HEK293 (cell line): ENCODE measurements around the gene DGKZ.

Experiments
- BCL11A ChIP-seq: fragments of 450-650 bp; formaldehyde crosslinking; IDR thresholded peaks from 2 replicates; pipeline ENCODE4 v1.5.1; 2016; ENCODE audit warnings: low read depth, missing biosample characterization, missing genetic modification characterization
- EGR2 ChIP-seq: fragments of 450-650 bp; formaldehyde crosslinking; IDR thresholded peaks from 2 replicates; pipeline ENCODE4 v1.5.1; 2016; ENCODE audit warnings: low read depth, missing biosample characterization, missing genetic modification characterization
- FEZF1 ChIP-seq: fragments of 450-650 bp; formaldehyde crosslinking; IDR thresholded peaks from 2 replicates; pipeline ENCODE4 v1.5.1; 2016; ENCODE audit warnings: missing biosample characterization, missing genetic modification characterization
- GLIS1 ChIP-seq: fragments of 450-650 bp; formaldehyde crosslinking; IDR thresholded peaks from 2 replicates; pipeline ENCODE4 v1.5.1; 2016; ENCODE audit warnings: missing biosample characterization, missing genetic modification characterization
- HIC1 ChIP-seq: fragments of 450-650 bp; formaldehyde crosslinking; IDR thresholded peaks from 2 replicates; pipeline ENCODE4 v1.5.1; 2016; ENCODE audit warnings: missing biosample characterization, missing genetic modification characterization
- OSR2 ChIP-seq: fragments of 450-650 bp; formaldehyde crosslinking; IDR thresholded peaks from 2 replicates; pipeline ENCODE4 v1.5.1; 2016; ENCODE audit warnings: missing biosample characterization, missing genetic modification characterization
- PRDM10 ChIP-seq: fragments of 450-650 bp; formaldehyde crosslinking; IDR thresholded peaks from 2 replicates; pipeline ENCODE4 v1.5.1; 2016; ENCODE audit warnings: missing biosample characterization, missing genetic modification characterization
- TRIM28 ChIP-seq: IDR thresholded peaks from 2 replicates; pipeline ENCODE4 v1.6.1; 2011; ENCODE audit warnings: low read length, control low read depth, borderline replicate concordance
- ZBTB10 ChIP-seq: fragments of 450-650 bp; formaldehyde crosslinking; IDR thresholded peaks from 2 replicates; pipeline ENCODE4 v1.5.1; 2016; ENCODE audit warnings: missing biosample characterization, missing genetic modification characterization
- ZBTB20 ChIP-seq: fragments of 450-650 bp; formaldehyde crosslinking; IDR thresholded peaks from 2 replicates; pipeline ENCODE4 v1.5.1; 2016; ENCODE audit warnings: missing biosample characterization, missing genetic modification characterization
- ZBTB8A ChIP-seq: fragments of 450-650 bp; formaldehyde crosslinking; IDR thresholded peaks from 2 replicates; pipeline ENCODE4 v1.5.1; 2016; ENCODE audit warnings: missing biosample characterization, missing genetic modification characterization
- ZNF112 ChIP-seq: fragments of 450-650 bp; formaldehyde crosslinking; IDR thresholded peaks from 2 replicates; pipeline ENCODE4 v1.5.0; 2017; ENCODE audit warnings: missing biosample characterization, missing genetic modification characterization
- ZNF138 ChIP-seq: fragments of 450-650 bp; formaldehyde crosslinking; IDR thresholded peaks from 2 replicates; pipeline ENCODE4 v1.5.1; 2016; ENCODE audit warnings: missing biosample characterization, missing genetic modification characterization, borderline replicate concordance
- ZNF19 ChIP-seq: fragments of 450-650 bp; formaldehyde crosslinking; IDR thresholded peaks from 2 replicates; pipeline ENCODE4; 2016; ENCODE audit warnings: missing biosample characterization, missing genetic modification characterization, low read depth
- ZNF214 ChIP-seq: fragments of 450-650 bp; formaldehyde crosslinking; IDR thresholded peaks from 2 replicates; pipeline ENCODE4 v1.5.1; 2017; ENCODE audit warnings: missing biosample characterization, mild to moderate bottlenecking, missing genetic modification characterization, borderline replicate concordance
- ZNF23 ChIP-seq: fragments of 450-650 bp; formaldehyde crosslinking; IDR thresholded peaks from 2 replicates; pipeline ENCODE4 v1.5.1; 2016; ENCODE audit warnings: missing biosample characterization, missing genetic modification characterization, borderline replicate concordance
- ZNF239 ChIP-seq: fragments of 450-650 bp; formaldehyde crosslinking; IDR thresholded peaks from 2 replicates; pipeline ENCODE4 v1.5.1; 2016; ENCODE audit warnings: missing biosample characterization, missing genetic modification characterization
- ZNF510 ChIP-seq: fragments of 450-650 bp; formaldehyde crosslinking; IDR thresholded peaks from 2 replicates; pipeline ENCODE4 v1.5.1; 2018; ENCODE audit warnings: mild to moderate bottlenecking, missing genetic modification characterization, missing biosample characterization; ENCODE audit not compliant: insufficient replicate concordance
- ZNF654 ChIP-seq: fragments of 450-650 bp; formaldehyde crosslinking; IDR thresholded peaks from 2 replicates; pipeline ENCODE4 v1.5.1; 2016; ENCODE audit warnings: low read depth, missing biosample characterization, missing genetic modification characterization
- ZNF670 ChIP-seq: fragments of 450-650 bp; formaldehyde crosslinking; IDR thresholded peaks from 2 replicates; pipeline ENCODE4 v1.5.1; 2016; ENCODE audit warnings: missing biosample characterization, missing genetic modification characterization, low read depth
- ZNF677 ChIP-seq: fragments of 450-650 bp; IDR thresholded peaks from 2 replicates; pipeline ENCODE4 v1.5.0; 2018; ENCODE audit warnings: missing biosample characterization, mild to moderate bottlenecking, missing genetic modification characterization, moderate library complexity
- ZNF747 ChIP-seq: fragments of 450-650 bp; formaldehyde crosslinking; IDR thresholded peaks from 2 replicates; pipeline ENCODE4 v1.5.1; 2016; ENCODE audit warnings: missing biosample characterization, missing genetic modification characterization
- ZNF837 ChIP-seq: fragments of 450-650 bp; formaldehyde crosslinking; IDR thresholded peaks from 2 replicates; pipeline ENCODE4 v1.5.1; 2016; ENCODE audit warnings: missing biosample characterization, missing genetic modification characterization
- TF ChIP-seq, protein P1 (sequence below): fragments of 450-650 bp; formaldehyde crosslinking; IDR thresholded peaks from 2 replicates; pipeline ENCODE4 v1.5.1; 2017; ENCODE audit warnings: missing biosample characterization, missing genetic modification characterization
- TF ChIP-seq, protein P2 (sequence below): fragments of 450-650 bp; formaldehyde crosslinking; IDR thresholded peaks from 2 replicates; pipeline ENCODE4 v1.5.1; 2017; ENCODE audit warnings: missing biosample characterization, mild to moderate bottlenecking, missing genetic modification characterization, moderate library complexity
- TF ChIP-seq, protein P3 (sequence below): sonication (generic); formaldehyde crosslinking; IDR thresholded peaks from 2 replicates; pipeline ENCODE4 v1.8.1; 2022; ENCODE audit warnings: mild to moderate bottlenecking, moderate library complexity, missing genetic modification reagents

The DGKZ gene

GRCh38 chr11:46347637-46348311, 511 bp downstream of the DGKZ start (continued):
- TF ChIP-seq HIC1 (tag by site-specific recombination) = peak; percentile 66; the same call in 1 of the 2 replicates
- no peak for TF ChIP-seq ZNF837 (tag by site-specific recombination)
- TF ChIP-seq, protein P1, sequence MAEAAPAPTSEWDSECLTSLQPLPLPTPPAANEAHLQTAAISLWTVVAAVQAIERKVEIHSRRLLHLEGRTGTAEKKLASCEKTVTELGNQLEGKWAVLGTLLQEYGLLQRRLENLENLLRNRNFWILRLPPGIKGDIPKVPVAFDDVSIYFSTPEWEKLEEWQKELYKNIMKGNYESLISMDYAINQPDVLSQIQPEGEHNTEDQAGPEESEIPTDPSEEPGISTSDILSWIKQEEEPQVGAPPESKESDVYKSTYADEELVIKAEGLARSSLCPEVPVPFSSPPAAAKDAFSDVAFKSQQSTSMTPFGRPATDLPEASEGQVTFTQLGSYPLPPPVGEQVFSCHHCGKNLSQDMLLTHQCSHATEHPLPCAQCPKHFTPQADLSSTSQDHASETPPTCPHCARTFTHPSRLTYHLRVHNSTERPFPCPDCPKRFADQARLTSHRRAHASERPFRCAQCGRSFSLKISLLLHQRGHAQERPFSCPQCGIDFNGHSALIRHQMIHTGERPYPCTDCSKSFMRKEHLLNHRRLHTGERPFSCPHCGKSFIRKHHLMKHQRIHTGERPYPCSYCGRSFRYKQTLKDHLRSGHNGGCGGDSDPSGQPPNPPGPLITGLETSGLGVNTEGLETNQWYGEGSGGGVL = 0 out of 2 replicates have a peak, but pooled peaks have one; percentile 8
- TF ChIP-seq ZNF670 = no peak
- TF ChIP-seq TRIM28 = no peak
- TF ChIP-seq ZNF239 (tag by site-specific recombination) = no peak
- no peak for TF ChIP-seq OSR2 (tag by site-specific recombination)
- TF ChIP-seq ZNF214 (tag by site-specific recombination) = no peak
- TF ChIP-seq ZNF677 (tag by site-specific recombination) = no peak
- TF ChIP-seq ZBTB10 = no peak
- TF ChIP-seq ZNF510 = no peak
- no peak for TF ChIP-seq ZNF138 (tag by site-specific recombination)
- no peak for TF ChIP-seq ZNF654 (tag by site-specific recombination)
- TF ChIP-seq ZBTB8A = peak; percentile 44; the same call in 1 of the 2 replicates
- TF ChIP-seq, protein P2, sequence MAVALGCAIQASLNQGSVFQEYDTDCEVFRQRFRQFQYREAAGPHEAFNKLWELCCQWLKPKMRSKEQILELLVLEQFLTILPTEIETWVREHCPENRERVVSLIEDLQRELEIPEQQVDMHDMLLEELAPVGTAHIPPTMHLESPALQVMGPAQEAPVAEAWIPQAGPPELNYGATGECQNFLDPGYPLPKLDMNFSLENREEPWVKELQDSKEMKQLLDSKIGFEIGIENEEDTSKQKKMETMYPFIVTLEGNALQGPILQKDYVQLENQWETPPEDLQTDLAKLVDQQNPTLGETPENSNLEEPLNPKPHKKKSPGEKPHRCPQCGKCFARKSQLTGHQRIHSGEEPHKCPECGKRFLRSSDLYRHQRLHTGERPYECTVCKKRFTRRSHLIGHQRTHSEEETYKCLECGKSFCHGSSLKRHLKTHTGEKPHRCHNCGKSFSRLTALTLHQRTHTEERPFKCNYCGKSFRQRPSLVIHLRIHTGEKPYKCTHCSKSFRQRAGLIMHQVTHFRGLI (tag by site-specific recombination) = no peak
- no peak for TF ChIP-seq ZNF747 (tag by site-specific recombination)
- TF ChIP-seq GLIS1 (tag by site-specific recombination) = peak; percentile 83
- peak; percentile 21; the same call in 1 of the 2 replicates for TF ChIP-seq ZBTB20 (tag by site-specific recombination)
- no peak for TF ChIP-seq FEZF1 (tag by site-specific recombination)
- no peak for TF ChIP-seq ZNF112
- TF ChIP-seq BCL11A (tag by site-specific recombination) = no peak
- TF ChIP-seq, protein P3, sequence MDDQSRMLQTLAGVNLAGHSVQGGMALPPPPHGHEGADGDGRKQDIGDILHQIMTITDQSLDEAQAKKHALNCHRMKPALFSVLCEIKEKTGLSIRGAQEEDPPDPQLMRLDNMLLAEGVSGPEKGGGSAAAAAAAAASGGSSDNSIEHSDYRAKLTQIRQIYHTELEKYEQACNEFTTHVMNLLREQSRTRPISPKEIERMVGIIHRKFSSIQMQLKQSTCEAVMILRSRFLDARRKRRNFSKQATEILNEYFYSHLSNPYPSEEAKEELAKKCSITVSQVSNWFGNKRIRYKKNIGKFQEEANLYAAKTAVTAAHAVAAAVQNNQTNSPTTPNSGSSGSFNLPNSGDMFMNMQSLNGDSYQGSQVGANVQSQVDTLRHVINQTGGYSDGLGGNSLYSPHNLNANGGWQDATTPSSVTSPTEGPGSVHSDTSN (CRISPR knock-in tag) = no peak
- peak; percentile 50 for TF ChIP-seq EGR2
- no peak for TF ChIP-seq ZNF23
- TF ChIP-seq PRDM10 (tag by site-specific recombination) = peak; percentile 51; the same call in 1 of the 2 replicates
- TF ChIP-seq ZNF19 (tag by site-specific recombination) = no peak
